Measurements from ENCODE around the gene NOL8. TPM values are rescaled to one million over a fixed set of nuclear protein-coding genes. Genes with fewer than 3 reads are reported as not detected.

NOL8 gene
- total RNA-seq (2014; rRNA removed; shearing (Covaris generic)) = 21.8 and 31.5 TPM in 2 replicates
- 17.0 and 24.3 TPM in 2 replicates for polyA plus RNA-seq (2015; cell fraction: cytosol; rRNA removed)
- polyA plus RNA-seq (2015; cell fraction: nucleus; rRNA removed) = 67.2 and 72.0 TPM in 2 replicates

- peak; percentile 89 for DNase-seq (ENCODE audit: low read depth)
Measured at GRCh38 chr9:92325269-92325990, at the start of gene NOL8, which contains the start of gene CENPP. TSS of gene NOL8 (minus strand) at chr9:92325350. CDS start at chr9:92324161, 1,189 bp downstream. TSS of gene CENPP (plus strand) at chr9:92325953.

GRCh38 chr9:92373167-92373566 lies 48.0 kb upstream of the NOL8 start:
- no peak for DNase-seq (ENCODE audit: low read depth)

GRCh38 chr9:92369075-92369474 lies 43.9 kb upstream of the NOL8 start:
- DNase-seq (ENCODE audit: low read depth) = no peak

DNA sequence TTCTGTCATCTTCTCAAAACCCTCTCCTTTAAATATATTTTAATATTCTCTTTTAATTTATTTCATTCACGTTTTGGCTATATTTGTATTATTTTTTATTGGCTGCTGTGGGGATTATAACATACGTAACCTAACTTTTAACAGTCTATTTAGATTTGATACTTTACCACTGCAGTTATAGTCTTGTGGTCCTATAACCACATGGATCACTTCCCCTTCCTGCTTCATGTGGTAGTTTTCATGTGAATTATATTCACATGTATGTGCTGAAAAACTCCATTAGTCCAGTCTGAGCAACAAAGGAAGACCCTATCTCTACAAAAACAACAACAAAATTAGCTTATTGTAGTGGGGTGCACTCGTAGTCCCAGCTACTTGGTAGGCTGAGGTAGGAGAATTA lies 34.9 kb upstream of the NOL8 start:
- no peak for DNase-seq (ENCODE audit: low read depth)

DNA sequence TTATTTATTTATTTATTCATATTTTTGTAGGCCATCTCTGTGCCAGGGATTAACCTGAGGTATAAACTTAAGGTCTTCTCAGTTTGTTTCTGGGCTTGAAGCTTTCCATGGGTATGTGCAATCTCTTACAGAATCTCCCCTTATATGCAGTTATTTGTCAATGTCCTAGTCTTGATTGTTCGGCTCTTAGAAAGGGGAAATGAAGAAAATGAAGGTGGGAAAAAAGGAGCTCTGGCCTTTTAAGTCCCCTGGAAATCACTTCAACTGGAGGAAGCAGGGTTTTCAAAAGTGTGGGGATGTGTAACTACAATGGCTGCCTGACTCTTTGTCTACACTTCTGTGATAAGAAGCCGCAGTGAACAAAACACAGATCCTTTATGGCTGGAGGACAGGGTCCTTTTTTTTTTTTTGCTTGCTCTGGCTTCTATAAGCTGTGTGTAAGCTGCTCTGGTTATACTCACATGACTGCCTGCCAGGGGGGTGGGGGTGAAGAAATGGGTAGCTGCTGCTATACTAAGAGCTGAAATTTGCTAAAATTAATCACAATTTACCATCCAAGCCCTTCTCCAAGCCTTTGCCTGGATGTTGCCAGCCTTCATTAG lies 34.3 kb upstream of the NOL8 start:
- DNase-seq (ENCODE audit: low read depth) = no peak

DNA sequence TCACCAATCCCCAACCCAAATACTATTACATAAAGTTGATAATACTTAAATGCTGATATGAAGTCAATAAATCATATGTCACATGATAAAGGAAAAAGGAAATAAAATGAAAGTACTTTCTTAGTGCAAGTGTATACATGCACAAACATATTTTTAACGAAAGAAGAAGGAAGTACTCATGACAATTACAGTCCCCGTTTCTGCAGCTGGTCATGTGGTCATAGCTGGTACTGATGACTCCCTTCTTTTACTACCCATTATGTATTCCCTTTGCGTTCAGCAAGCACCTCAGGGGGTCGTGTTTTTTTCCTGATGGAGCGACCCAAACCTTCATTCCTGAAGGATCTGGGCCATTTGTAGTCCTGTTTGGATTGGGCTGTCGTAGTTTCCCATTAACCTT lies 27.9 kb upstream of the NOL8 start:
- no peak for DNase-seq (ENCODE audit: low read depth)

DNA sequence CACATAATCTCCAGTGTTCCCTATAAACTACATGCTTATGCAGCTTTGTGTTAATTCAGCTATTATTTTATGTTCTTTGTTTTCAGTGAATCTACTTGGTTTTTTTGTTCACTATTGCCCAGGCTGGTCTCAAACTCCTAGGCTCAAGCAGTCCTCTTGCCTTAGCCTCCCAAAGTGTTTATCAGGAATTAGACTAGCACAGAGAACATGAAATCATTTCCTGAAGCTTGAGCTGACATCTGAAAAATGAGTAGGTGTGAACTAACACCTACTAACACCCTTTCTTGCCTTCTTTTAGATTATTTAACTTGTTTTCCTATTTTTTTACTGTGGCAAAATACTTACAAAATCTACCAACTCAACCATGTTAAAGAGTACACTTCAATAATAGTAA lies 25.6 kb upstream of the NOL8 start:
- no peak for DNase-seq (ENCODE audit: low read depth)

DNA sequence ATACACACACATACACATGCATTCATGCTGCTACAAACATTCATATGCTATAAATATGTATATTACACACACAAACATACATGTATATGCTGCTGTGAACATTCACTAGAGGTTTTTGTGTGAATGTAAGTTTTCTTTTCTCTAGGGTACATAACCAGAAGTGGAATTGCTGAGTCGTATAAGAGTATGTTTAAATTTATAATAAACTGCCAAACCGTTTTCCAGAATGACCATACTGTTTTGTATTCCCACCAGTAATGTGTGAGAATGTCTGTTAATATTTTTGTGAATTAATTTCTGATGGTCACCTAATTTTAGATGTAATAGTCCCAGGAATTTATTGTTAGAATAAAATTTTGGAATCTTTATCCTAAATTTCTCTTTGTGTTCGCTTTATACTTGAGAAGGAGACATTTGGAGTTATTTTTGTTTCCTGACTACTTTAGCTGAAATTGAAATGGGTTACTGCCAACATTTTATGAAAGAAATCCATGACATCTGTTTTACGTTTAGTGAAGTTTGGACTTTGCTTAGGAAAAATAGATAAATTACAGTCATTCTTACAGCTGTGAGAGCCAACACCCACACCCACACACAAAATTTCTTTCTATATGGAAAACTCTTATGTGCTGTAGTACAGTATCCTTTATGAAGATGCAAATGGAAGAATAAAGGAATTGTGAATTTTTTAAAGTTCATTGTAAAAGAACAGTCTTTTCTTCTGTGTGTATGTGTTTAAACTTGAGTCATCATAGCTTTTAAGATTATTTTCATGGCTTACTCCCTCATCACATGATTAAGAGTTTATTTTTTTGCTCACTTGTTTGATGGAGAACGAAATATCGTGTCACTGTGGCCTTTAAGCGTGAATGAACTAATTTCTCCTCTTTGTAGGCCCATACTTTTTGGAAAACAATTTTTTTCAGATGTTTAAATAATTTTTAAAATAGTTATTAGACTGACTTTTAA lies 24.9 kb upstream of the NOL8 start:
- DNase-seq (ENCODE audit: low read depth) = no peak

DNA sequence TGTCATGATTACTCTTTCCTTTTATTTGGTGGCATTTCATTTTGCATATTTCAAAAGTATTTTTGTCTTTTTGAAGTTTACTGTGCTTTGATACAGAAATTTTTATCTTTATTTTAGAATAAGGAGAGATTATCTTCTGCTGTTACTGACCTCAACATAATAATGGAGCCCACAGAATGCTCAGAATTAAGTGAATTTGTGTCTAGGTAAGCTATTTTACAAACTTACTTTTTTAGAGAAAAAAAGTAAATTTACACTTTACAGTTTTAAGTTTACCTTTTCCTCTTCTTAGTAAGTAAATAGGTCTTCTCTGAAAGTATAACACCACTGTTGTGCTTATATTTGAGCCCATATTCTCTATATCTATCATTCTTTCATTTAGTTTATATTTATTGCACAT lies 20.4 kb upstream of the NOL8 start:
- no peak for DNase-seq (ENCODE audit: low read depth)

DNA sequence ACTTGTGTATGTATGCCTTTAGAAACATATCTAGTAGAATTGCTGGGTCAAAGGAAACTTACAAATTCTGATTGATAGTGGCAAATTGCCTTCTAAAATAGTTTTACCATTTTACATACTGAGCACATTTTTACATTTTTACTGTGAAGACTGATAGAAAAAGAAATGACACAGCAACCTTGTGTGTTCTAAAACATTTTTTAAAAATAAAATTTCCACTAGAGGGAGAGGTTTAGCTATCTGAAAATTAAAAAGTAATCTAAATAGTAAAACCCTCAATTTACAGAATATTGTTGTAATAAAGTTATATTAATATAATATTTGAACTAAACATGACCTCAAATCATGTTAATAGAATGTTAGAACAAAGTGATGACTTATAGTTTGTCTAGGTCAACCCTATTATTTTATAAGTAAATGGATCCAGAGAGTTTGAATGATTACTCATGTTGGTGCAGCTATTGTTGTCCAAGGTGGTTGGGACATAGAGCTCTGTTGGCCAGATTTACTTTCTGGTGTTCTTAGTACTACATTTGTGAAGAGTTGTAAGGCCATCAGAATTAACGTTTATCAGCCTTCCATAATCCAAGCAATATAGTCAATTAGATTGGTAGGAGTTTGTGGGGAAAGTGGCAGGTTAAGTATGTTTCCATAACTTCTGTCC lies 17.8 kb upstream of the NOL8 start:
- DNase-seq (ENCODE audit: low read depth) = no peak

DNA sequence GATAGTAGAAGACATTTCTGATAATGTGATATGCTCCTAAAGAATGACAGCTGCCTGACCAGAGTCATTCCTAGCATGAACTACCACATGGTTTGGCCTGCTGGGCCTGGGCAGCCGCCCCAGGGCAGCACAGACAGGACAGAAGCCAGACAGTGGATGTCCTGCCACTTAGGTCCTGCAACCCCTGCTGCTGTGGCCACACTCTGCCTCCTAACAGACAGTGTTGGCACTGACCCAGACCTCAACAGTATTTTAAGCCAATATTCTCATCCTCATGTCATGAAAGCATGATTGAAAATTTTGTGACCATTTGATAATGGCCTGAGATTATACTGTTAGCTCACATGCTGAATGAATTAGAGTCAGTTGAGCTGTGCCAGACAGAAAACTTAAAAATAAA lies 16.4 kb upstream of the NOL8 start:
- no peak for DNase-seq (ENCODE audit: low read depth)

- no peak for DNase-seq (ENCODE audit: low read depth)
Measured at GRCh38 chr9:92333282-92333634, 8.1 kb upstream of the NOL8 start.

DNA sequence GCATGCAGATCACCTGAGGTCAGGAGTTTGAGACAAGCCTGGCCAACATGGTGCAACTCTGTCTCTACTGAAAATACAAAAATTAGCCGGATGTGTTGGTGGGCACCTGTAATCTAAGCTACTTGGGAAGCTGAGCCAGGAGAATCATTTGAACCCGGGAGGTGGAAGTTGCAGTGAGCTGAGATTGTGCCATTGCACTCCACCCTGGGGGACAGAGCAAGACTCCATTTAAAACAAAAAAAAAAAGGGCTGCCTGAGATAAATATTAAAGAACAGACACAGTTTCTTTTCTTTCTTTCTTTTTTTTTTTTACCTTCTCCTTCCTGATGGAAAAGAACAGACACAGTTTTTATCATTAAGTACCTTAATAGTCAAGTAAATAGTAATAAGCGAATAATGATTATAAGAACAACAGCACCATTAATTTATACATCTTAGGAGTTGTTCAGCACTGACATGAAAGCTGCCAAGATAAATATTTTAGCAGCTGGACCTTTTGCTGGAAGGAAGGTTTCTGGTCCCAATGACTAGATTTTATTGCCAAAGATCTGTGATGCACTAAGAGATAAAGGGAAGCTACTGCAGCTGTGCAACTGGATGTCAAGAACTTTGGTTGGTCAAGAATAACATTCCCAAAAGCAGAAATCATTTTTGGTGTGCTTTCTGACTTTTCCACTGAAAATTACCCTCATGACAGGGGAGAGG lies 7.6 kb upstream of the NOL8 start:
- DNase-seq (ENCODE audit: low read depth) = no peak

GRCh38 chr9:92328225-92328624 lies 3.1 kb upstream of the NOL8 start:
- DNase-seq (ENCODE audit: low read depth) = peak; percentile 63

- DNase-seq (ENCODE audit: low read depth) = no peak
Measured at GRCh38 chr9:92327283-92327850, 2.2 kb upstream of the NOL8 start.

DNA sequence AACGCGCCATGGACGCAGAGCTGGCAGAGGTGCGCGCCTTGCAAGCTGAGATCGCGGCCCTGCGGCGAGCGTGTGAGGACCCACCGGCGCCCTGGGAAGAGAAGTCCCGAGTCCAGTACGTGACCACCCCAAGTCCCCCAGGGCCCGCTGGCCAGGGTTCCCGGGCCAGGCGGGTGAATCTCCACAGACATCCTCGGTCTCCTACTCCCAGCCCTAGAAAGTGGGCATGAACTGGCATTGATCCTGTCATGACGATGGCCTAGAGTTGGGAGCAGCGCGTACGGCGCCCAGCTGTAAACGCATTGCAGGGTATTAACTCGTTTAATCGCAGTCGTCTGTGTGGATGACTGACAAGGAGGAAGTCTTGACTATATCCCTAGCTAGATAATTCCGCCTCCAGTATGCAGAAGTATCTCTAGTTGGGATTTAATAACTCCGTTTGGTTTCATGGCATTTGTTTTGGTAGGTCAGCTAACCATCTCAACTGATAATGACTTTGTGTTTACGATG lies 896 bp upstream of the NOL8 start:
- no peak for DNase-seq (ENCODE audit: low read depth)

- no peak for DNase-seq (ENCODE audit: low read depth)
Measured at GRCh38 chr9:92324889-92325268, 271 bp downstream of the NOL8 start.

- DNase-seq (ENCODE audit: low read depth) = no peak
Measured at GRCh38 chr9:92324431-92324830, 719 bp downstream of the NOL8 start.

DNA sequence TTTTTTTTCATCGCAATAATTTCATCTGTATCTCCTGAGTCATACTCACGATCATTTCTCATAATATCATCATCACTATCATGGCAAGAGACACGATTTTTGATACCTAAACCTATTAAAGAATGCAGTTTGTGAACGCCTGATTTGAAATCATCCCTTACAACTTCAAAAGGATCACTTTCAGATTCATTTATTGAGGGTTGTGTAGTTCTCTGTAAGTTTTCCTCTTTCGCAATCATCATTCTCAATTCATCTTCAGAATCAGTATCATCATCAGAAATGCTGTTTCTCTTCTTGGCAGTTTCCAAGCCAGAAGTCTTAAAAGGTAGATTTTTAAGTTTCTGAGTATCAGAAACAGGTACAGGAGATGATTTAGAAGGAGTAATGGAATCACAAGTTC lies 9.7 kb downstream of the NOL8 start:
- no peak for DNase-seq (ENCODE audit: low read depth)

DNA sequence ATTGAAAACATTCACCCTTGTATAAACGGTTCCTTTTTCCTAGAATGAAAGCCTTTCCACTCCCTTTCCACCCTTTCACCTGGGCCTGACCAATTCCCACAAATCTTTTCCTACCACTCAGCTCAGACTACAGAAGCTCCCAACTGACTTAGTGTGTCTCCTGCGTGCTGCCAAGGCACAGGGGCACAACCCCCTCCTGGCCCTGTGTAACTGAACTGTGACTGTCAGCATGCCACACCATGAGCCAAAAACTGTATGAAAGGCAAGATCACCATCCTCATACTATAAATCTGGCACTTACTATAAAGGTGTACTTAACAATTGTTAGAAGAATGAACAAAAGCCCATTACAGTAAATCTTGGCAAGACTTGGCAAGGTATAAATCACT lies 11.5 kb downstream of the NOL8 start:
- DNase-seq (ENCODE audit: low read depth) = no peak

All from HT1080 (cell line).